Measurements from ENCODE around the gene AMOTL1. TPM values are rescaled to one million over a fixed set of nuclear protein-coding genes. Genes with fewer than 3 reads are reported as not detected.

AMOTL1 gene
- polyA plus RNA-seq, 4 donors, result 0.81 to 16.5 (median 3.7) TPM

DNA sequence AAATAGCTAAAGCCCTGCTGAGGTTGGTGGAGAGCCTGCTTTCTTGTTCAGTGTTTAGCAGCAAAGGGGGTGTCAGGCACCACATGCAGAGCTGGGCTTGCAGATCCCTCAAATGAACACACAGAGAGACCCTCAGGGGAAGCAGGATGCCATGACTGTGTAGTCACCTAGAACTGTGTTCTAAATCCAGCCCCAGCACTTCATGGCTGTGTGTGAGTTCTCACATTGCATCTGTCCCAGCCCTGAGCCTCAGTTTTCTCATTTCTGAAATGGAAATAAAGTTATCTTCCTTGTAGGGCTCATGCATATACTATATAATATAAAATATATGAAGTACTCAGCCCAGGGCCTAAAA, 158.1 kb downstream of the AMOTL1 start:
- Histone ChIP-seq H3K9me3 (ENCODE audit: control insufficient read depth in 2 of 2, insufficient read depth in 1 of 2, low read depth in 1 of 2, low read length in 1 of 2) (peaks cover 0 to 7% of the 10 kb centered on the region in 2 donors), H3K36me3 (ENCODE audit: control insufficient read depth in 3 of 3, insufficient read depth in 2 of 3, low read depth in 1 of 3, low read length in 3 of 3) (no peaks in the 10 kb centered on the region), H3K4me3 (ENCODE audit: low read depth in 1 of 3, low read length in 3 of 3) (no peak overlapping the region), H3K4me1 (ENCODE audit: control insufficient read depth in 3 of 3, insufficient read depth in 2 of 3, low read depth in 1 of 3, low read length in 2 of 3) (peaks cover 0 to 17% (median 6%) of the 10 kb centered on the region in 3 donors), H3K27ac (ENCODE audit: low read depth in 1 of 3, low read length in 2 of 3) (peak overlapping the region in 2 of 3 donors; percentile 44 to 86), H3K27me3 (ENCODE audit: control insufficient read depth in 3 of 3, insufficient read depth in 3 of 3, low read length in 3 of 3) (no peaks in the 10 kb centered on the region)
- no peak for FAIRE-seq
- DNase-seq, result no peak

Other genes with a start within 250 kb of the AMOTL1 start
- 10 to 100 TPM in 2 of 4 donors, 1 to 10 TPM in 2; 6.0 to 22.4 (median 12.3) TPM for gene FUT4, start 224.4 kb upstream of the AMOTL1 start, polyA plus RNA-seq
- gene PIWIL4, start 201.0 kb upstream of the AMOTL1 start, polyA plus RNA-seq, result 10 to 100 TPM in 3 of 4 donors, 1 to 10 TPM in 1; 8.0 to 23.5 (median 16.2) TPM
- gene CWC15, start 205.2 kb downstream of the AMOTL1 start, polyA plus RNA-seq, result 10 to 100 TPM; 44.5 to 78.9 (median 55.8) TPM
- under 1 TPM in 3 of 4 donors, not detected in 1; 0.27 to 0.54 (median 0.49) TPM for gene KDM4D, start 205.4 kb downstream of the AMOTL1 start, polyA plus RNA-seq